HCT116 (cell line): ENCODE data around the gene CLEC20A. TPM values are rescaled to one million over a fixed set of nuclear protein-coding genes. Genes with fewer than 3 reads are reported as not detected.

ENCODE experiments used
- ATAC-seq: fragments of 200-7000 bp; cut with Tn5 transposase; 2 replicates; pipeline ENCODE4 v1.9.1; 2020; ENCODE audit warnings: mild to moderate bottlenecking, moderate library complexity
- BruUV-seq: library from RNA; stranded (reverse); fragments of 400-500 nt; replicated peaks from 2 replicates; lab custom pipeline; 2021; lab: Mats Ljungman, UMichigan
- CTCF ChIA-PET: fragments of 300-600 bp; sonication (Branson Sonifier 250); formaldehyde crosslinking; loops from one replicate; lab custom pipeline; 2021; ENCODE audit warnings: antibody characterized with exemption; lab: Charles Lee
- POLR2A ChIA-PET: fragments of 300-600, 350-600 bp; sonication (Branson Sonifier 250); formaldehyde crosslinking; loops from one replicate; lab custom pipeline; 2021; ENCODE audit warnings: antibody characterized with exemption; lab: Charles Lee
- RAD21 ChIA-PET, 2 experiments: fragments of 300-600 bp; sonication (Branson Sonifier 250); formaldehyde crosslinking; loops; one replicate each; lab custom pipeline; 2023; ENCODE audit warnings: low total read pairs in 2 of 2; ENCODE audit not compliant: uncharacterized antibody in 2 of 2, unreplicated experiment in 2 of 2, low non-redundant PET in 1 of 2; lab: Charles Lee
- DNase-seq: peaks from one replicate; pipeline ENCODE4 v3.0.0-alpha.2; 2010; ENCODE audit warnings: low read depth, low spot score
- H2AFZ ChIP-seq: fragments of 200-600 bp; shearing (Covaris generic), sonication (generic); 2 replicates; pipeline ENCODE4 v1.6.1; 2017; ENCODE audit warnings: low read depth, mixed run types, mixed read lengths, antibody characterized with exemption, low read length; ENCODE audit not compliant: poor library complexity, severe bottlenecking
- H3K27ac ChIP-seq: 2 replicates; pipeline ENCODE4 v1.5.1; 2012; ENCODE audit warnings: low read depth, low read length
- H3K27me3 ChIP-seq: fragments of 200-600 bp; sonication (generic); 2 replicates; pipeline ENCODE4 v1.6.1; 2016; ENCODE audit warnings: mixed run types, low read length, mixed read lengths; ENCODE audit not compliant: insufficient read depth
- H3K36me3 ChIP-seq, 2 experiments: fragments of 200-500 bp in 1 of 2; fragments of 200-600 bp in 1 of 2; sonication (Bioruptor generic) in 1 of 2; sonication (generic) in 1 of 2; 2 replicates each; pipeline versions ENCODE4 v1.5.1 to v1.6.1; 2014 to 2016; ENCODE audit warnings: low read length in 2 of 2, inconsistent platforms in 1 of 2, mixed read lengths in 1 of 2, mixed run types in 1 of 2; ENCODE audit not compliant: insufficient read depth in 2 of 2, control insufficient read depth in 1 of 2
- H3K4me1 ChIP-seq, 2 experiments: fragments of 200-600 bp in 1 of 2; sonication (generic) in 1 of 2; 2 replicates each; pipeline versions ENCODE4 v1.5.1 to v1.6.1; 2012 to 2017; ENCODE audit warnings: low read length in 2 of 2, inconsistent platforms in 1 of 2, mild to moderate bottlenecking in 1 of 2, mixed read lengths in 1 of 2, mixed run types in 1 of 2, moderate library complexity in 1 of 2; ENCODE audit not compliant: insufficient read depth in 2 of 2, control insufficient read depth in 1 of 2
- H3K4me2 ChIP-seq: fragments of 200-600 bp; sonication (generic); 2 replicates; pipeline ENCODE4 v1.6.1; 2017; ENCODE audit warnings: mixed run types, low read length, mixed read lengths
- H3K4me3 ChIP-seq, 2 experiments: fragments of 200-600 bp in 1 of 2; sonication (generic) in 1 of 2; replicated peaks in 1 of 2; 2 replicates each; pipeline ENCODE4 v1.5.1; 2011 to 2016; ENCODE audit warnings: low read length in 2 of 2, control low read depth in 1 of 2, low read depth in 1 of 2, mild to moderate bottlenecking in 1 of 2, mixed read lengths in 1 of 2, mixed run types in 1 of 2
- H3K79me2 ChIP-seq: fragments of 200-600 bp; sonication (generic); 2 replicates; pipeline ENCODE4 v1.6.1; 2017; ENCODE audit warnings: mild to moderate bottlenecking, mixed run types, low read length, moderate library complexity, mixed read lengths; ENCODE audit not compliant: insufficient read depth
- H3K9ac ChIP-seq: fragments of 200-600 bp; sonication (generic); 2 replicates; pipeline ENCODE4 v1.6.1; 2016; ENCODE audit warnings: low read length, mixed read lengths
- H3K9me2 ChIP-seq: fragments of 200-600 bp; sonication (generic), shearing (Covaris generic); 2 replicates; pipeline ENCODE4 v1.6.1; 2017; ENCODE audit warnings: mixed run types, mild to moderate bottlenecking, moderate library complexity; ENCODE audit not compliant: insufficient read depth
- H3K9me3 ChIP-seq, 2 experiments: fragments of 200-500 bp in 1 of 2; fragments of 200-600 bp in 1 of 2; sonication (Bioruptor generic) in 1 of 2; sonication (generic) in 1 of 2; 2 replicates each; pipeline ENCODE4 v1.6.1; 2014 to 2017; ENCODE audit warnings: low read length in 2 of 2, mixed read lengths in 2 of 2, inconsistent platforms in 1 of 2, low read depth in 1 of 2, mild to moderate bottlenecking in 1 of 2, mixed run types in 1 of 2, moderate library complexity in 1 of 2; ENCODE audit not compliant: control insufficient read depth in 1 of 2, insufficient read depth in 1 of 2
- H4K20me1 ChIP-seq: fragments of 200-600 bp; sonication (generic), shearing (Covaris generic); 2 replicates; pipeline ENCODE4 v1.6.1; 2017; ENCODE audit warnings: mixed run types, mild to moderate bottlenecking, moderate library complexity; ENCODE audit not compliant: insufficient read depth
- CEBPB ChIP-seq: IDR thresholded peaks from 2 replicates; pipeline ENCODE4 v1.6.1; 2012; ENCODE audit warnings: low read depth
- ELF1 ChIP-seq: IDR thresholded peaks from 2 replicates; pipeline ENCODE4 v1.6.1; 2012; ENCODE audit warnings: low read depth, borderline replicate concordance
- EZH2phosphoT487 ChIP-seq: fragments of 200-600 bp; IDR thresholded peaks from 2 replicates; pipeline ENCODE4 v1.6.1; 2018; ENCODE audit warnings: antibody characterized with exemption, borderline replicate concordance
- POLR2A ChIP-seq: IDR thresholded peaks from 2 replicates; pipeline ENCODE4 v1.7.0; 2011; ENCODE audit warnings: borderline replicate concordance; ENCODE audit not compliant: insufficient read depth, insufficient read length; ENCODE audit errors: extremely low read depth
- SRF ChIP-seq: IDR thresholded peaks from 2 replicates; pipeline ENCODE4 v1.6.1; 2012; ENCODE audit warnings: low read depth
- intact Hi-C: fragments of 100-400 bp; cut with micrococcal nuclease; formaldehyde crosslinking; loops from 2 replicates; pipeline ENCODE4 v1.10.0; 2022
- total RNA-seq: library from RNA; stranded (reverse); gene quantifications from one replicate; pipeline ENCODE4 v1.2.1, GENCODE V29; 2021; ENCODE audit not compliant: unreplicated experiment

The CLEC20A gene
- total RNA-seq, 1 experiment from 2014 or later, result not detected

DNA sequence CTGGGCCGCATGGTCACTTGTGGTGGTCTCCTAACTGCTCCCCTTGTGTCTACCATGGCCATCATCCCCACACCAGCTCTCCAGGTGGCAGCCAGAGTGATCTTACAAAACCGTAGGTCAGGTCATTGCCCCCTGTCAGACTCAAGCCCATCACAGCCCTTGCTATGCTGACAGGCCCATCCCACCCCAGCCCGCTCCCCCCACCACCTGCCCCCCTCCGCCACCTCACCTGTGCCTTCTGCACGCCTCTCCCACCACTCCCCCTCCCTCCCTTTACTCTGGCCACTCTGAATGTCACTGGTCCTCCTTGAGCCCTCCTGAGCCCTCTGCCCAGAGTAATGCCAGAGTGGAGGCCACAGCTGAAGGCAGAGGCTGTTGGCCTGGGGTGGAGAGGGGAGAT, 44.6 kb upstream of the CLEC20A start:
- Histone ChIP-seq H3K27ac (no peak overlapping the region), H4K20me1 (no peaks in the 10 kb centered on the region), H3K9ac (no peak overlapping the region), H3K9me3 (no peaks in the 10 kb centered on the region), H3K4me2 (no peak overlapping the region), H2AFZ (no peak overlapping the region), H3K9me2 (no peaks in the 10 kb centered on the region), H3K36me3 (no peaks in the 10 kb centered on the region), H3K4me1 (peaks cover 29 to 47% of the 10 kb centered on the region in 2 experiments), H3K79me2 (no peaks in the 10 kb centered on the region), H3K4me3 (no peak overlapping the region), H3K27me3 (no peaks in the 10 kb centered on the region)
- no TSS peak for BruUV-seq
- ChIA-PET RAD21 (interaction anchor here (1.2 to 2.3 kb wide), 2 partner anchors 212 to 462 kb away, joined by 3 to 11 read pairs; no protein-coding TSS in a partner anchor), CTCF (interaction anchor here (1.1 to 1.6 kb wide), 4 partner anchors 212 to 242 kb away, joined by 3 to 6 read pairs (median 4); no protein-coding TSS in a partner anchor), POLR2A (no interaction called here)
- DNase-seq, result no peak
- no peak for TF ChIP-seq ELF1
- no peak for TF ChIP-seq EZH2phosphoT487
- no peak for TF ChIP-seq CEBPB
- intact Hi-C loops, result no loop called here
- no peak for ATAC-seq

GRCh38 chr1:178540646-178541045, 43.9 kb upstream of the CLEC20A start:
- no peak overlapping the region for H3K9ac ChIP-seq
- H3K36me3 ChIP-seq, result no peaks in the 10 kb centered on the region
- no peaks in the 10 kb centered on the region for H3K9me2 ChIP-seq
- CTCF ChIA-PET, result interaction anchor here (1.1 to 5.8 kb wide), 5 partner anchors 213 to 463 kb away, joined by 3 to 42 read pairs (median 4); no protein-coding TSS in a partner anchor
- H3K4me1 ChIP-seq, result peaks cover 36 to 54% of the 10 kb centered on the region in 2 experiments
- H3K4me3 ChIP-seq, result no peak overlapping the region
- TF ChIP-seq POLR2A (no peak), CEBPB (no peak), SRF (no peak)
- BruUV-seq, result no TSS peak
- H3K79me2 ChIP-seq, result no peaks in the 10 kb centered on the region
- H3K4me2 ChIP-seq, result no peak overlapping the region
- no peak overlapping the region for H2AFZ ChIP-seq
- no peak for DNase-seq
- intact Hi-C loops, result no loop called here
- H3K27ac ChIP-seq, result no peak overlapping the region
- RAD21 ChIA-PET, result interaction anchor here in 1 of 2 experiments (0.6 to 1.2 kb wide), 2 partner anchors 143 to 463 kb away, joined by 3 to 4 read pairs; no protein-coding TSS in a partner anchor
- H4K20me1 ChIP-seq, result no peaks in the 10 kb centered on the region
- POLR2A ChIA-PET, result no interaction called here
- no peaks in the 10 kb centered on the region for H3K27me3 ChIP-seq
- ATAC-seq, result no peak
- H3K9me3 ChIP-seq, result no peaks in the 10 kb centered on the region
